GM12865 (cell line): ENCODE measurements around the gene CDC25C.

ENCODE experiments used
- DNase-seq: peaks from one replicate; pipeline ENCODE4 v3.0.0; 2010; ENCODE audit warnings: low read depth
- H3K4me3 ChIP-seq: 2 replicates; pipeline ENCODE4 v1.5.1; 2011; ENCODE audit warnings: mild to moderate bottlenecking, low read depth, low read length, control low read depth
- TF ChIP-seq, protein P1 (sequence below): IDR thresholded peaks from 2 replicates; pipeline ENCODE4 v1.5.1; 2011; ENCODE audit warnings: low read length, control low read depth, low read depth, inconsistent platforms; ENCODE audit not compliant: insufficient read depth; ENCODE audit errors: missing control alignments

The CDC25C gene

DNA sequence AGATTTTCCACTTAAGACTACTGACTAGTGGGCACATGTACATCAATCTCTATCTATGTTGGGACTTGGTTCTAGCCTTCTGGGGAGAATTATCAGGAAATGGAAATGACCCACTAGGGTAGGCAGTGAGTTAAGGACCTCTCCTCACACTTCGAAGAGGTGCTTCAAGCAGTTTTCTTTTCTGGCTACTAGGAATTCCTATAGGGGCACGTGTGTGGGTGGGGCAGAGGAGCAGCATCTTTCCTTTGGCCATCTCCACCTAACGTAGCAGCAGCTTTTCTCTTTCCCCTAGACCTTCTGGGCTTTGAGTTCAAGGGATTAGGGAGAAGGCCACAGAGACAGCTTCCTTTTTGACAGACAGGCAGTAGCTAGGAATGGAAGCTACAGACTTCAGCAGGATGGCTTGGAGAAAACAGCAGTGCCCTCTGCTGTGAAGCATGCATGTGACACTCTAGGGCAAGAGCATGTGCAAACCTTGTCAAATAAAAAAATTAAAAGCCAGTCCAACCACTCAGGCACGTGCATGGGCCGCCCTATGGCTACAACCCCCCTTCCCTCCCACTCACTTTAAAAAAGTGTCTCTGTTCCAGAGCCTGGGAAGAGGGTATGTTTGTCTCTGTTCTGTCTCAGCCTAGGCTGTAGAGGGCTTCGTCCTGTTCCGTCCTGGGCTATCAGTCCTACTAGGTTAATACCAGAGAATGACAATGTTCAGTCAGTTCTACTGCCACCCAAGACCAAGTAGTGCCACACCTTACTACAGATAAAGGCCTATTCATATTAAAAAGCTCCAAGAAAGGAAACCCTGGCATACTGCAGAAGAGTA lies 48.5 kb downstream of the CDC25C start:
- no peak overlapping the region for H3K4me3 ChIP-seq
- TF ChIP-seq, protein P1, sequence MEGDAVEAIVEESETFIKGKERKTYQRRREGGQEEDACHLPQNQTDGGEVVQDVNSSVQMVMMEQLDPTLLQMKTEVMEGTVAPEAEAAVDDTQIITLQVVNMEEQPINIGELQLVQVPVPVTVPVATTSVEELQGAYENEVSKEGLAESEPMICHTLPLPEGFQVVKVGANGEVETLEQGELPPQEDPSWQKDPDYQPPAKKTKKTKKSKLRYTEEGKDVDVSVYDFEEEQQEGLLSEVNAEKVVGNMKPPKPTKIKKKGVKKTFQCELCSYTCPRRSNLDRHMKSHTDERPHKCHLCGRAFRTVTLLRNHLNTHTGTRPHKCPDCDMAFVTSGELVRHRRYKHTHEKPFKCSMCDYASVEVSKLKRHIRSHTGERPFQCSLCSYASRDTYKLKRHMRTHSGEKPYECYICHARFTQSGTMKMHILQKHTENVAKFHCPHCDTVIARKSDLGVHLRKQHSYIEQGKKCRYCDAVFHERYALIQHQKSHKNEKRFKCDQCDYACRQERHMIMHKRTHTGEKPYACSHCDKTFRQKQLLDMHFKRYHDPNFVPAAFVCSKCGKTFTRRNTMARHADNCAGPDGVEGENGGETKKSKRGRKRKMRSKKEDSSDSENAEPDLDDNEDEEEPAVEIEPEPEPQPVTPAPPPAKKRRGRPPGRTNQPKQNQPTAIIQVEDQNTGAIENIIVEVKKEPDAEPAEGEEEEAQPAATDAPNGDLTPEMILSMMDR: peak; percentile 31
- DNase-seq: peak; percentile 34

DNA sequence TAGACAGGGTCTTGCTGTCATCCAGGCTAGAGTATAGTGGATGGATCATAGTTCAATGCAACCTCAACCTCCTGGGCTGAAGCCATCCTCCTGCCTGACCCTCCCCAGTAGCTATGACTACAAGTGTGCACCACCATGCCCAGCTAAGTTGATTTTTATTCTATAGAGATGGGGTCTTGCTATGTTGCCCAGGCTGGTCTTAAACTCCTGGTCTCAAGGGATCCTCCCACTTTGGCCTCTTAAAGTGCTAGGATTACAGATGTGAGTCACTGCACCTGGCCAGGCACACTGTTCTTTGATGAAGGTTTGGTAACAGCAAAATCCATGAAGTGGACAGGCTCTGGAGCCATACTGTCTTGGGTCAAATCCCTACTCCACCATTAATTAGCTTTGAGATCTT lies 50.7 kb downstream of the CDC25C start:
- no peak for DNase-seq
- no peak overlapping the region for H3K4me3 ChIP-seq
- TF ChIP-seq, protein P1: no peak

DNA sequence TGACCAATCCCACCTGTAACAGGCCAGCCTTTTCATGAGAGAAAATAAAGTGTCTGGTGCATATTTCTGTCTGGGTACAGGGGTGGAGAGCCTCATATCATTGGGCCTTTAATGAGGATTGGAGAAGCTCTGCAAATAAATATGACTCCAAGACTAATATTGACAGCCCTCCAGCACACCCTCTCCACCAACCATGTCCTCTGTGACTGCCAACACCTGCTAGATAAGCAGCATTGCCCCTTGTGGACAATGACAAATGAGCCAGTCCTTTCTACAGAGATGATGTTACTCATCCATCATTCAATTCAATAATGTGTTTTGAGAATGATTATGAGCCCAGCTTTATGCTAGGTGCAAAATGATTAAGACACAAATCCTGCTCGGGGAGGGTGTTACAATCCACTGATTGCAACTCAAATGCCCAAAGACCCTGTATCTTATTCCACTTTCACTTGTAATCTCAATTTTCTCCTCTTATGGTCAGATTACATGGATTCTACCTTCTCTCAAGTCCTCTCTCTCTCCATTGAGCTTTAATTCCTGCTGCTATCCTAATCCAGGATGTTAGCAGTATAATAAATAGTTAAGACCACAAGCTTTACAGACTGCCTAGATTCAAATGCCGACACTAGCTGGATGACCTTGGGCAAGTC lies 55.1 kb downstream of the CDC25C start:
- no peak for DNase-seq
- TF ChIP-seq, protein P1: no peak
- H3K4me3 ChIP-seq: no peak overlapping the region

DNA sequence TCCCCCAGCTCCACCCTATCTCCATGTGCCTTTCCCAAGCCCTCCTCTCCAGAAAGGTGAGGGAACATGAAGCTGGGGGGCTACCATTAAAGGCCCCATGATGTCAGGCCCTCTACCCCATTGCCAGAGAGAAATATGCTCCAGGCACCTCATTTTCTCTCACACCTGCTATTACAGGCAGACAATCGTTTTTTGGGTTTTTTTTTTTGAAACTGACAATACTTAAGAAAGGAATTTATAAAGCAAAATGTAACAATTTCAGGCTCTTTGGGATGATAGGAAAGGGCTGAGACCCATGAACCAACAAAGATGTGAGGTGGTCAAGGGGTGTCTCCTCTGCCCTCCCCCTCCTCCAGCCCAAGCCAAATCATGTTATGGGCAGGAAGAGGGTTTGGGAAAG lies 55.7 kb downstream of the CDC25C start:
- H3K4me3 ChIP-seq: no peak overlapping the region

DNA sequence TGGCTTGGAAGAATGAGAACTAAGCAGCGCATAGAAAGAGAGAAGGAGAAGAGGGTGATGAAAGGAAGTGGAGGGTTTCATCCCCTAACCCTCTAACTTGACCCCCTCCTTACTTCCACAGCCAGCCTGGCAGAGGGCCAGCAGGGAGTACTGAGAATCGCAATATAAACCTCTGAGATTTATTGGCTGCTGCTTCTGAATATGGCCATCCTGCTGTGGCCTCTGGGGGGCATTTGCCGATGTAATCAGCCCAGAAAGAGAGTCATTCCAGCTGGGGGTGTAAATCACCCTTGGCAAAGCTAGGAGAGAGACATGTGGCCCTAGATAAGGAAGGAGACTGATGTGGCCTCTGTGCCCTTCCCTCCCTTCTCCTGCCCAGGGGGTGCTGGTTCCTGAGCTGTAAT lies 56.2 kb downstream of the CDC25C start:
- TF ChIP-seq, protein P1: no peak
- no peak overlapping the region for H3K4me3 ChIP-seq
- no peak for DNase-seq

More for the DNA sequence above, 55.7 kb downstream of the CDC25C start:
- no peak for DNase-seq
- TF ChIP-seq, protein P1: no peak

DNA sequence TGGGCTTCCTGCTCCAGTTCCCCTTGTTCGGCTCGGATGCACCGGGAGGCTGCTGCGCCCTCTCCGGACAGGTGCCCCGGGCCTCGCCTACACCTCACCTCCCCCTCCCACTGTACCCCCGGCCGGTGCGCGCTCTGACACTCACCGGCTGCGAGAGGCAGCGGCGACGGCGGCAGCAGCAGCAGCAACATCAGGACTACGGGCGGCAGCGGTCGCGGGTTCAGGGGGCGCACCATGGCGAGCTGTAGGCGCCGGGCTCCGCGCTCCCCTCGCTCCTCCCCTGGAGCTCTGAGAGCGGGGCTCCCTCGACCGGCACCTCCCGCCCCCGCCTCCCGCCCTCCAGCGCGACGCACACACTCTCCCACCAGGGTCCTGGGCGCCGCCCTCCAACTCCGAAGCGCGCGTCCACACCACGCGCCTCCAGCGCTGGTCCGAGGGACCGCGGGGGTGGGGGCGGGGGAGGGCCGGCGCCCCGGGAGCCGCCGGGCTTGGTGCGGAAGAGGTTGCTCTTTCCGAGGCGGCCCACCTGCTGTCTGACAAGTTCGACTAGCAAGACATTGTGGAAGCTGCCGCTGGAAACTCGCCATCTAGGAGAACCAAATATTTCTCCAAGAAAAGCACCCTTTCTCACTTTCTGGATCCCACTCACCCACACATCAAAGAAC lies 57.3 kb downstream of the CDC25C start, which contains the start of gene GFRA3:
TSS of gene GFRA3 (minus strand) at position 433 of the 665 bp plus-strand sequence. CDS start at position 236, 197 bp downstream.
- TF ChIP-seq, protein P1: no peak
- DNase-seq: peak; percentile 30

More for the DNA sequence above, 57.3 kb downstream of the CDC25C start, which contains the start of gene GFRA3:
- H3K4me3 ChIP-seq: peak within 1 kb of the TSS; percentile 42
